GM21526 (cell line): ENCODE measurements around the gene RPS14.
"Not testable (repeated sequence)": the region's sequence is repeated elsewhere in the genome, so short reads cannot be mapped to it uniquely, and the experiment has no call there.

Experiments
- ATAC-seq: cut with Tn5 transposase; IDR thresholded peaks from one replicate; pipeline ENCODE4 v1.9.1; 2021; ENCODE audit warnings: moderate library complexity; ENCODE audit not compliant: unreplicated experiment, low FRiP score

Gene RPS14

DNA sequence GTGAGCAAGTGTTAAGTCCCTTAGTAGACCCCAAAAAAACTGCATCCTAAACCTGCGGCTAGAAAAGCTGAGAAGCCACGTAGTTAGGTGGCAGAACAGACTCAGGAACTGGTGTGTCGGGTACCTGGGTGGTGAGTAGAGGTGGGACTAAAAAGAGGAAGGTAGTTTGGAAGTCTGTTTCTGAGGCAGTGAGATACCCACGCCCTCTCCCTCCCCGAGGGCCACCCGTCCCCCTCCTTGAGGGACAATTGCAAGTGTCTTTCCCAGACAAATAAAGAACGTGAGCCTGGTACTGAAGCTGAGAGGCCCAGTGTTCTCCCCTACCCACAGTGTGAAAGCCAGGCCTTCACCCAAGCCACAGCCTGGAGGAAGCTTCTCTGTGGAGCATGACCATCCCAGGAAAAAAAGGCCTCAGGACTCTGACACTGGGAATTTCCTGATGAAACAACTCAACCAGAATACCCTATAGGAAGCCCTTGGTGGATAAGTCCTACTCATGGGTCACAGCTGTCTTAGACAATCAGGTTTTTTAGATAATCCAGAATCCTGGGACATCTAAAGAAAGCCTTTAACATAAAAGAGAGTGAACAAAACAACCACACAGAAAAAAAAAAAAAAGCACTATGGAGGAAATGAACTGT is 29.8 kb downstream of the RPS14 start:
- ATAC-seq: peak; percentile 58

DNA sequence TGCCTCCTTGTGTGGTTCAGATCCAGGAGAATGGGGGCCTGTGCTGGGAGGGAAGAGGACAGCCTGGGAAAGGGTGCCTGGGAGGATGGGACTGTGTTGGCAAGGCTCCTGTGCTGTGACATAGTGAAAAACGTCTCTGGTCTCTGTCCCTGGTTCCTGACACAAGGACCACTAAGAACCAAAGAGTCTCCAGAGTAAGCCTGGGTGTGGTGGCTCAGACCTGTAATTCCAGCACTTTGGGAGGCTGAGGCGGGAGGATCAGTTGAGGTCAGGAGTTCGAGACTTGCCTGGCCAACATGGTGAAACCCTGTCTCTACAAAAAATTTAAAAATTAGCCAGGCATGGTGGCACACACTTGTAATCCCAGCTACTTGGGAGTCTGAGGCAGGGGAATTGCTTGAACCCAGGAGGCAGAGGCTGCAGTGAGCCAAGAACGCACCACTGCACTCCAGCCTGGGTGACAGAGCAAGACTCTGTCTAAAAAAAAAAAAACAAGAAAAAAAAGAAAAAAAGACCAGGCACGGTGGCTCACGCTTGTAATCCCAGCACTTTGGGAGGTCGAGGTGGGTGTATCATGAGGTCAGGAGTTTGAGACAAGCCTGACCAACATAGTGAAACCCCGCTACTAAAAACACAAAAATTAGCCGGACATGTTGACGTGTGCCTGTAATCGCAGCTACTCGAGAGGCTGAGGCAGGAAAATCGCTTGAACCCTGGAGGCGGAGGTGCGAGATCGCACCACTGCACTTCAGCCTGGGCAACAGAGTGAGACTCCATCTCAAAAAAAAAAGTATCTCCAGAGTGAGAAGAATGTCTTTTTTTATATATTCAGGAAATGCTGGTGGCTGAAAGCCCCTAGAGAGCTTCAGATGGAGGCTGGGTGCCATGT is 35.4 kb downstream of the RPS14 start:
- not testable (repeated sequence) for ATAC-seq

DNA sequence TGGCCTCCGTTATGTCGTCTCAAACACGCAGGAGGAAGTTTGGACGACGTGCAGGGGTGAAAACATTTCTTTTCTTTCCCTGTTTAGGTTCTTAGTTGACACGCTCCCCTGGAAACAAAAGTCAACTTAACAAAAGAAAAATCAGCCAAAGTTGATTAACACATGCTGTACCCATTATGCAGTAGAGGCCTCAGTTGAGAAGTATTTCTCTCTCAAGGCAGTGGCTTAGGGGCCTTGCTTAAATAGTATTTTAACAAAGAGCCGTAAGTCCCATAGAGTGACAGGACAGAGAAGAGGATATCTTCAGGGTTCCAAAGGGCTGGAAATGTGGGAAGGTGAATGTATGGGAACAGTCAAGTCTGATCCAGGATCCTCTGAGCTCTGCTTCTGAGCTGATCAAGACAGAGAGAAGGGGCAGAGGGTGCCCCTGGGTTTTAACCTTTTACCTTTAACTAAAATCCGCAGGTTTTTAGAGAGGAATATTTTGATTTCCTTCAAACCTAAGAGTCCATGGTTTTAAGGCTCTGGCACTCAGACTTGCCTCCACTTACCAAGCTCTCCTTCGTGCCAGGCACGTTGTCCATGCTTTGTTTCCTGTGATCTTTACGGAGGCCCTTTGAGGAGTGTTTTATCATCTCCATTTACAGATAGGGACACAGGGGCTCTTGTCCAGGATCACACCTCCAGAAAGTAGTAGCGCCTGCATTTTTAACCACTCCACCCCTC is 36.2 kb downstream of the RPS14 start:
- ATAC-seq: no peak

DNA sequence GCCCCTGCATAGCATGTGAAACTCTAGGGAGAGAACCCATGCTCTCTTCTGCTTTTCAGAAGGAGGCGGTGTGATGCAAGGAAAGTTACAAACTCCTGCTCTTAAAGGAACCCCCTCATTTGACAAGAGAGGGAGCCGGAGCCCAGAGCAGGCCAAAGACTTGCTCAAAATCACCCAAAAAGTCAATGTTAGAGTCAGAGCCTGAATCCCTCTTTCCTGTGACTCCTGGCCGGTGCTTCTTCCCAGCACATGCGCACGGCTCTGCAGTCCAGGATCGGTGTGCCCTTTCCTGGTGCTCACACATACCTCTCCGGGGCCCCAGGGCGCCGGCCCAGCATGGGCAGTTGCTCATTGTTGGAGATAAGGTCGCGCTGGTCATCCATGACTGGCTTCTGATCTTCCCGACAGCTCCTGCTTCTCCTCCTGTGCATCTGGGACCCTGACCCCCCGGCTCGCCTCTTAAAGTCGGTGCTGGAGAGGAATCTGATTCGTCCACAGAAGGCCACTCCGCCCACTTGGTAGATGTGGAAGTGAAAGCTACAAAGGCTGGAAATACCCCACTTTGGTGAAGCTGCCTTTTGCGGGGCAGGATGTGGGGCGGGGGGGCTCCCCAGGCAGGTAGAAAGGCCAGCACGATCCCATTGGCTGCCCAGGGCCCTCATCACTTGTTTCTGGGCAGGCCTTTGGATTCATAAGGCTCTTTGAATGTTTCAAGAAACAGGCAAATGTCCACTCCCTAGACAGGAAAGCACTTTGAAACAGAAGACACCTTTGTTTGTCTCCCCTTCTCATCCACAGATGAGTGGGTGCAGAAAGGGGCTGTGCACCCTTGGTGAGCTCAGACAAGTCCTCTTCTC is 37.0 kb downstream of the RPS14 start, which contains the start of gene CD74:
Gene CD74, minus strand, starts transcription at position 592 of the 857 bp plus-strand sequence. Its CDS starts 161 bp downstream, at position 431.
- peak; percentile 69 for ATAC-seq

DNA sequence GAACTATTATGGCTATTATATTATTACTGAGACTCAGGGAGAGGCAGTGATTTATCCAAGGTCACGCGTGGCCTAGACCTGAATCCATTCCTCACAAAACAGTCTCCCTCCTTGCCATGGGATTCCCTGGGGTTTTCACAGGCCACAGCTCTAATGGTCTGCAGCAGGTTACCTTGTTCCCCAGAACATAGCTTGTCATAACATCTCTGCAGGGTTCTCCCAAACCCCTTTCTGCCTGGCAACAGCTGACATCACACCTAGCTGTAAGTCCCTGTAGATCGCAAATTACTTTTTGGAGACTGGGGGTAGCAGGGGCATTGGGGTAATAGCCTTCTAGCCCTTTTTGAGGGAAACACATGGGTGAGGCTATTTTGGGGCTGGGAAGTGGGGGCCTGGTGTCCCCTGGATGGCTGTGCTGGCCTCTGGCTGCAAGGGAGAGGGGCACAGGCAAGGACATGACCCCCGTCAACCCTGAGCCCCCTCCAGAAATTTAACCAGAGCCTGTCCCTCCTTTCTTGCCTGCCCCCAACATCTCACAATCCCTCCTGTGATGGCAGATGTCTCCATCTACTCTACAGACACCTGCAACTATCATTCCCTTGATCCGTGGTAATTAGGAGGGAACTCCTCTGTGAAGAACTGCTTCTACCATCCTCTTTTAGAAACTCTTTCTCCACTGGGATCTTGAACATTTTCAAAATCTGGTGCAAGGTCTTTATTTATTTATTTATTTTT is 38.1 kb downstream of the RPS14 start:
- ATAC-seq: peak; percentile 21

DNA sequence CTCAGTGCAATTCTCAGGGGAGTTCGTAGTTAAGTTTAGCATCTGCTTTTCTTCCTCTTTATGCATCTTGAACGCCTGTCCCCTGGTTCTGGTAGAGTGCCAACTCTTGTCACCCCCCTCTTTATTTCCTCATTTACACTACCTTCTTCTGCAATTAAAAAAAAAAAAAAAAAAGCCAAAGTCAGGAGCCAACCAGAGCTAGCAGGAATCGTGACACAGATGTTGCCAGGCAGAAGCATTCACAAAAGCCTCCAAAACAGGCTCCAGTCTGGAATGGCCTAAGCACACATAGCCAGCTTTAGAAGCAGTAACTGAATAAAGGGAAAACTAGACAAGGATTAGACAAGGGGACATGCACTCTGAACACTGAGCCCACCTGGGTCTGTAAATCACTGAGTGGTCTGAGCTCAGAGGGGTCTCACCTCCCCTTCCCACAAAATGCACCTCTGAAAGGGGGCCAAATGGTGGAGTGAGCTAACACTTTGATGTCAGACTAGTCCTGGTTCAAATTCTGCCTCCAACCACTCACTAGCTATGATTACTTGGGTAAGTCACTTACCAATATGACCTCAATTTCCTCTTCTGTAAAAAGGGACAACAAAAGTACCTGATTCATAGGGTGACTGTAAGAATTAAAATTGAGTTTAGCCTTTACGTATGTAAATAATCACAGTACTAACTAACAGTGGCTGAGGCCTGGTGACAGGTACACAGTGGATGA is 38.9 kb downstream of the RPS14 start:
- ATAC-seq: no peak

DNA sequence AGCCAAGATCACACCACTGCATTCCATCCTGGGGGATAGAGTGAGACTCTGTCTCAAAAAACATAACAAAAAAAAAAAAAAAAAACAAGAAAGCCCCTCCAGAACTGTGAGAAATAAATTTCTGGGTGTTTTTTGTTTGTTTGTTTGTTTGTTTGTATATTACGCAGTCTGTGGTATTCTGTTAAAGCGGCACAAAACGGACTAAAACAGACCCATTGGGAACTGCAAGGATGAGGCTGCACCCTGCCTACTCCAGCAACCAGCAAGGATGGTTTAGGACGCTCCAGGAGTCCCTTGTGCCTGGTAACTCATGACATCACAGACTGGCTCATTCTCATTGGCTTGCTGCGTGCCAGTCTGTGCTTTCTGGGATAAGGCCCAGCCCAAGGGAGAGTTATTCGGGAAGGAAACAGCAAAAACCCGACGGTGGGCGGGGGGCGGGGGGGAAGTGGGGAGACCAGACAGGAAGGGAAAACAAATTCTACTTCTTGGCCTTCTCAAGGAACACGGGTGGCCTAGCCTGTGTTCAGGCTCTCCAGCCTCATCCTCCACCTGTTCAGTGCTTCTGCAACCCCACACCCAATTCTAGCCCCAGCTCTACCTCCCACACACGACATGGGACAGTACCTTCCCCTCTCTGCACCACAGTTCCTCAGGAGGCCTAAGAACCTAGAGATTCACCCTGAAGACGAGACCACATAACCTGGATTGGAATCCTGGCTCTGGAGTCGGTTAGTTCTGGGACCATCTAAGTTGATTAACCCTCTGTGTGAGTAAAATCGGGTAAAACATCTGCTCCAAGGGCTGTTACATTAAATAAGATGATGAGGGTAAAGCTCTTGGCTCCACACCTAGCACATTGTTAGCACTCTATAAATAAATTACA is 39.7 kb downstream of the RPS14 start:
- no peak for ATAC-seq

DNA sequence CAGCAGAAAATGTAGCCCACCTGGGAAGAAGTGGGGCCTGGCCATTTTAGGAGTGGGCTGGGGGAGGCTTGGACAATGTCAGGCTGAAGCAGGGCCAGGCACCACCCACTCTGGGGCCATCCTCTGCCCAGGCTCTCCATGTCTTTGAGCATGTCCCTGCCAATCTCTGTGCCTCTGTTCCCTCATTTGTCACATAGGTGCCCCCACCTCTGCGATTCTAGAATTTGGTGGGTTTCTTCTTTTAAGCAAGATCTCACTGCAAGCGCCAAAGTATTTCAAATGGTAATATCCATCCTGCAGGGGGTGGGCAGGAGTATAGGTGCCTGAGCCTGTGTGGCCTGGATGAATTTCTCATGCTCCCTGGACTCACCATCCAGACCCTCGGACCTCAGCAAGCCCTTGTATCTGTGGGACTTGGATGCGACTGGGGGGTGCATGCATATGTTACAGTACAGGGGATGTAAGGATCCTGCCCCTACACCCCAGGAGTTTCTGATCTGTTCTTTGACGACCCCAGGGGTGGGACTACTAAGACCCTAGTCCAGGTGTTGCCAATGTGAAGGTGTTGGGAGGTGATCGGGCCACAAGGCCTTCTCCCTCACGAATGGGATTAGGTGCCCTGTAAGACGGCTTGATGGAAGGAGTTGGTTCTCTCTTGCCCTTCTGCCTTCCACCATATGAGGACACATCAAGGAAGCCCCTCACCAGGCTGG is 41.2 kb downstream of the RPS14 start:
- ATAC-seq: no peak

DNA sequence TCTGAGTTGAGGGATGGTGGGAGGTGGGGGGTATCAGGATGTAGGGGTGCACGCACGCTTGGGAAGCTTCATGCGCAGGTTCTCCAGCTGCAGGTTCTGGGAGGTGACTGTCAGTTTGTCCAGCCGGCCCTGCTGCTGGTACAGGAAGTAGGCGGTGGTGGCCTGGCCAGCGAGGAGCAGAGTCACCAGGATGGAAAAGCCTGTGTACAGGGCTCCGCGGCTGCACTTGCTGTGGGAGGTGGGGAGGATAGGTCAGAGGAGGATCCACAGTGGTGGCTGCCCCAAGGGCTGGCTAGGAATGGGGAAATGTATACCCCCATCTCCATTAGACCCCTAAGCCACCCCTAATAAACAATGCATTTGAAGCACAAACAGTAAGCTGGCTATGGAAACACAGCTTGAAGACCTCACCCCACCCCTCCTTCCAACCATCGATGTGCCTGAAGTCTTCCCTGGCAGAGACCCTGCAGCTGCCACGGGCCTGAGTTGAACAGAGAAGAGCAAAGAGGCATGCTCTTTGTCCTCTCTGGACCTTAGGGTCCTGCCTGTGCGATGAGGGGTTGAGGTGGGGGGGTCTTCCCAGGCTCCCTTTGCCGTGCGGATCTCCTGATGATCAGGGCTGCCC is 42.3 kb downstream of the RPS14 start:
- ATAC-seq: no peak

DNA sequence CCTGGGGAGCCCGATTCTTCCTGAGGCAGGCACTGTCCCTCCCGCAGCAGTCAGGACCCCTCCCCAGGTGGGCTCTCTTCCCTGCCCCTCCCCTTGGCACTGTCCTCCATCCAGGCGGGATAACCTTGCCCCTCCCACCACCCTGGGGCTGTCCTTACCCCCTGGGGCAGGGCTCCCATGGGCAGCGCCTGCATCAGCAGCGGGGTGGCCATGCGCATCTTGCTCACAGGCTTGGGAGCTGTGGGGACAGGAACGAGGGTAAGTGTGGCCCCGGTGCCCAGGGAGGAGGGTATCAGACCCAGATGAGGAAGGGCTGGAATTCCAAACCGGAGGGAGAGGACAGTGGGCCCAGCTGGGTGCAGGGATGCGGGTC is 42.8 kb downstream of the RPS14 start:
- no peak for ATAC-seq

DNA sequence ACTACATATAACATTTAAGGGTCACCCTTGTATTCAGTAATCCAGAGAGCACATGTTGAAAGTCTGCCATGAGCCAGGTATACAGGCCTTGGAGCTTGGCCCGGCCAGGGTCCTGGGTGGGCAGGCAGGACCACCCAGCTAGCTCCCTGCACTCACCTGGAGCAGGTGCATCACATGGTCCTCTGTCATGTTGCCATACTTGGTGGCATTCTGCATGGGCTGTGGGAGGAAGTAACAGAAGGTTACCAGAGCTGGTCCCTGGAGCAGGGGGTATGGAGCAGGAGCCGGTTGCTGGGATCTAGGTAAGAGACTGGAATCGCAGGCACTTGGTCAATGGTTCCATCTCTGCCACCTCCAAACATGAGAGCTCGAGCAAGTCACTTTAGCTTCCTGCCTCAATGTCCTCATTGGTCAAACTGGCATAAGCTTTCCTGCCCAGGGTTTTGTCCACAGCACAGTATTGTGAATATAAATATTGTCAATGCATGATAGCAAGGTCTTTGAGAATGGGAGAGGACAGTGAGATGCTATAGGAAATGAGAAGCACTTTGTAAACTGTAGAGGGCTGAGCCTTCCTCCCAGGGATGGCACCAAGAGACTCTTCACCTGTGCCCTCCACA is 43.3 kb downstream of the RPS14 start:
- no peak for ATAC-seq

DNA sequence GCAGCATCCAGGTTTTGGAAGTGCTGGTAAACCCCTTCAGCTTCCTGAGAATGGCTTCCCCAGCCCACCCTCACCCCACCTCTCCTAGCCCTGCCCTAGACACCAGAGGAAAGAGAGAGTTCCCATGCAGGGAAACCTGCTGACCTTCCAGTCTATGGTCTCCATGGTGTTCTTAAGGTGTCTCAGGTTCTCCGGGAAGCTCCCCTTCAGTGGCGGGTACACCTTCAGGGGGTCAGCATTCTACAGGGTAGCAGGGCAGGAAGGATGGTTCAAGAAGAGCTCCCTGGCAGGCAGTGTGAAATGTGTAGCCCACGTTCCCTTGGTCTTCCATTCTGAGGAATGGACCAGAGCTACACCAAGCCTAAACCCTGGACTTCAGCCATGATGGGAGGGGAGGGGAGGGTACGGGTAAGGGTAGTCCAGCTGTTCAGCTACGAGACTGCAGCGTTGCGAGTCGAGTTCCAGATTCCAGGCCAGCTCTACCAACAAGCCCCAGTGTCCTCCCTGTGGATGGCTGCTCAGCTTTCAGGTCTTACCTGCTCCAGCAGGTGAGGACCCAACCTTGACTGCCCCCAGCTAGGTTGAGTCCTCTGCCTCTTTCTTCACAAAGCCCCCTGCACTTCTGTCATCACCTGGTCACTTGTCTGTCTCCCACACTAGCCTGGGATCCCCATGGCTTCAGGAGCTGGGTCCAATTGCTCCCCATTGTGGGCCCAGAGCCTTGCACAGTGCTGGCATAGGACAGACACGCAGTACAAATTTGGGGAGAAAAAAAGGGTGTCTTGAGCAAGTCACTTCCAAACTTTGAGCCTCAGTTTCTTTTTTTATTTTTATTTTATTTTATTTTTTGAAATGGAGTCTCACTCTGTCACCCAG is 44.4 kb downstream of the RPS14 start:
- no peak for ATAC-seq

DNA sequence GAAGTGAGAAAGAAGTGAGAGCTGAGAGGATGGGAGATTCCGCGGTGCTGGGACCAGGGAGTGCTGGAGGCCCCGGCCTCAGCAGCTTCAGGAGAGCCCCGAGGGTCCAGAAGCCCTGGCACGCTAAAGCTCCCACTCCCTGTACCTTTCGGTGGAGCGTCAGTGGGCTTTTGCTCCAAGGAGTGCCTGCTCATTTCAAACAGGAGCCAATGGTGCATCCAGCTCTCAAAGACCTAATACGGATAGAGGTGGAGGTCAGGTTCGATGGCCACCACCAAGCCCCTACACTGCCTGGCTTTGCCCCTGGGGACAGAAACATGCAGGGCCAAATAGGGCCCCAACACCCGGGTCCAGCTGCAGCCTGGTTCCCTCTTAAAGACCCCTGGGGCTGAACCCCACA is 45.0 kb downstream of the RPS14 start:
- no peak for ATAC-seq

DNA sequence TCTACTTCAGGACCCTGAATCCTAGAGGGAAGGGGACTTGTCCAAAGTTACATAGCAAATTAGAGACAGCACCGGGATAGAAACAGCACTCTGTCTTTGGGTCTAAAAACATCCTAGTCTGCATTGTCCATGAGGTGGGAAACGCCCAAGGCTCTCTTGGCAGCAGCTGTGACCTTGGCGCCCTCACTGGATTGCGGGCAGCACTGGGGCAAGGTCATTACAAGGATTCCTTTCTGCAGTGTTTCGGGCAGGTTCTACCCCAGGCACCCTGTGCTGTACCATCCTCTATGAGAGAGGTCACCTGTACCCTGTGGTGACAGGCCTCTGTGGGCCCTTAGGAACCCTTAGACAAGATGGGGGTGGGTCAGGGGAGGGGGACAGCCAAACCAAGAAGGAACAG is 45.4 kb downstream of the RPS14 start:
- no peak for ATAC-seq

DNA sequence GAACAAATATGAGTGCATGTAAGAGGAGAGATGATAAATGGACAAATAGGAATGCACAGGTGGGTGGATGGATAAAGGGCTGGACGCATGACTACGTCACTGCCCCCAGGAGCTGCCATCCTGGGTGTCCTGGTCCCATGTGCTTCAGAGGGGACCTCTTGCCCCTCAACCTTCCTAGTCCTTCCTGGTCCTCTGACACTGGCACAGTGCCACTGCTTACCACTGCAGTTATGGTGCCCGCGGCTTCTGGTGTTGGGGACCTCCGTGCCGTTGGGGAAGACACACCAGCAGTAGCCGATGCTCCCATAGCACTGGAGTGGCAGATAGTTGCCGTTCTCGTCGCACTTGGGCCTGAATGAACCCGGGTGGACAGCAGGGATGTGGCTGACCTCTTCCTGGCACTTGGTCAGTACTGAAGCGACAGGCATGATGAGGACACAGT is 46.6 kb downstream of the RPS14 start:
- ATAC-seq: no peak
